MM.1S (cell line): ENCODE data around the gene NUDC.

ENCODE experiments used
- DNase-seq: peaks from one replicate; pipeline ENCODE4 v3.0.0-alpha.2; 2015
- H2AFZ ChIP-seq: fragments of 300-600 bp; sonication (generic); 2 replicates; pipeline ENCODE4 v1.6.0; 2016; ENCODE audit warnings: antibody characterized with exemption, low read length
- H3F3A ChIP-seq: fragments of 300-600 bp; sonication (generic); 2 replicates; pipeline ENCODE4 v1.6.1; 2016; ENCODE audit warnings: mild to moderate bottlenecking, antibody characterized with exemption, low read length, moderate library complexity, mixed read lengths; ENCODE audit not compliant: insufficient read depth
- H3K27ac ChIP-seq: fragments of 300-600 bp; sonication (generic); 2 replicates; pipeline ENCODE4 v1.5.1; 2016; ENCODE audit warnings: mild to moderate bottlenecking, low read length
- H3K27me3 ChIP-seq: fragments of 300-600 bp; sonication (generic); replicated peaks from 2 replicates; pipeline ENCODE4 v1.6.0; 2016; ENCODE audit warnings: low read length; ENCODE audit not compliant: insufficient read depth
- H3K36me3 ChIP-seq: fragments of 300-600 bp; sonication (generic); replicated peaks from 2 replicates; pipeline ENCODE4 v1.6.1; 2016; ENCODE audit warnings: mild to moderate bottlenecking, low read length, mixed read lengths; ENCODE audit not compliant: insufficient read depth
- H3K4me1 ChIP-seq: fragments of 300-600 bp; sonication (generic); 2 replicates; pipeline ENCODE4 v1.6.1; 2016; ENCODE audit warnings: low read length, mixed read lengths
- H3K4me2 ChIP-seq: fragments of 300-600 bp; sonication (generic); 2 replicates; pipeline ENCODE4 v1.6.0; 2016; ENCODE audit warnings: low read depth, low read length
- H3K4me3 ChIP-seq: fragments of 300-600 bp; sonication (generic); 2 replicates; pipeline ENCODE4 v1.5.1; 2016; ENCODE audit warnings: low read length, mixed read lengths
- H3K79me2 ChIP-seq: fragments of 300-600 bp; sonication (generic); 2 replicates; pipeline ENCODE4 v1.6.1; 2016; ENCODE audit warnings: mixed run types, low read length, mixed read lengths
- H3K9ac ChIP-seq: fragments of 300-600 bp; sonication (generic); 2 replicates; pipeline ENCODE4 v1.6.1; 2016; ENCODE audit warnings: low read length, mixed read lengths
- H3K9me2 ChIP-seq: fragments of 300-600 bp; sonication (generic); replicated peaks from 2 replicates; pipeline ENCODE4 v1.6.1; 2016; ENCODE audit warnings: mild to moderate bottlenecking, low read length, mixed read lengths; ENCODE audit not compliant: insufficient read depth
- H3K9me3 ChIP-seq: fragments of 300-600 bp; sonication (generic); replicated peaks from 2 replicates; pipeline ENCODE4 v1.6.1; 2016; ENCODE audit warnings: mild to moderate bottlenecking, low read length, mixed read lengths; ENCODE audit not compliant: insufficient read depth
- H4K20me1 ChIP-seq: fragments of 300-600 bp; sonication (generic); 2 replicates; pipeline ENCODE4 v1.6.1; 2016; ENCODE audit warnings: mild to moderate bottlenecking, low read length, moderate library complexity, mixed read lengths; ENCODE audit not compliant: insufficient read depth
- EZH2 ChIP-seq: fragments of 300-600 bp; sonication (generic); optimal IDR thresholded peaks from 2 replicates; pipeline ENCODE3; 2017; ENCODE audit warnings: low read depth, mild to moderate bottlenecking, antibody characterized with exemption, low read length, mixed read lengths
- EZH2phosphoT487 ChIP-seq: fragments of 300-600 bp; sonication (generic); IDR thresholded peaks from 2 replicates; pipeline ENCODE4 v1.6.1; 2018; ENCODE audit warnings: antibody characterized with exemption, low read length
- TF ChIP-seq, protein P1 (sequence below): fragments of 300-600 bp; sonication (generic); IDR thresholded peaks from 2 replicates; pipeline ENCODE4 v1.5.1; 2016; ENCODE audit warnings: antibody characterized with exemption, low read length, mixed read lengths

The NUDC gene

DNA sequence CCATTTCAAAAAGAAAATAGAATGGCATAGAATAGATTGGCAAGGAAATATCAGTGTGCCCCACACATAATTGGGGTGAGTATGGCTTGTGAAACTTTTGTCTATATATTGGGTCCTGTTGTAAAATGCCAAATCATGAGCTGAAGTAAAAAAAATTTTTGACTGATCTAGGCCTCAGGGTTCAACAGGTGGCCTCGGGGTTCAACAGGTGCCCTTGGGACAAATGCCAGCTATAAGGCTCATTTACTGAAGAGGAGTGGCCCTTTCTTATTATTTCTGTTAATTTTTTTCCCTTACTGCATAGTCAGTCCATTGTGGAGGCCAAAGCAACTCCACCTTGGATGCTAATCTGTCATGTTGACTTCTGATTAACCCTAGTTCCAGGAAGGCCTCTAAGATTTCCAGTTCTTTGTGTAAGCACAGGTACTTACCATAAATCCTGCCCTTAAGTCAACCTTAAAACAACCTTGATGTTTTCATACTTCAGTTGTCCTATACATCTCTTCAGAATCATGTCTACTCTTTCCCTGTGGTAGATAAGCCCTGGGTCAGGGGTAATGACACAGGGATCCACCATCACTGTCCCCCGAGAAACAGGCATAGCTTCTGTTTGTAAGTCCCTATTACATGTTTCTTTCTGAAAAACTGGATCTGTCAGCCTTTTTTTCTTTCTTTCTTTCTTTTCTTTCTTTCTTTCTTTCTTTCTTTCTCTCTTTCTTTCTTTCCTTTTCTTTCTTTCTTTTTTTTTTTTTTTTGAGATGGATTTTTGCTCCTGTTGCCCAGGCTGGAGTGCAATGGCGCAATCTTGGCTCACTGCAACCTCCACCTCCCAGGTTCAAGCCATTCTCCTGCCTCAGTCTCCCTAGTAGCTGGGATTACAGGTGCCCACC lies 55.3 kb downstream of the NUDC start:
- Histone ChIP-seq H3K9me2 (no peaks in the 10 kb centered on the region), H3K9ac (no peak overlapping the region), H2AFZ (no peak overlapping the region), H3K36me3 (no peaks in the 10 kb centered on the region), H3K4me1 (no peaks in the 10 kb centered on the region), H3K4me3 (no peak overlapping the region), H3K27me3 (no peaks in the 10 kb centered on the region), H3K79me2 (no peaks in the 10 kb centered on the region), H3K27ac (no peak overlapping the region), H4K20me1 (no peaks in the 10 kb centered on the region), H3F3A (no peaks in the 10 kb centered on the region), H3K4me2 (no peak overlapping the region), H3K9me3 (no peaks in the 10 kb centered on the region)
- TF ChIP-seq EZH2 (no peak), EZH2phosphoT487 (no peak)
- TF ChIP-seq, protein P1, sequence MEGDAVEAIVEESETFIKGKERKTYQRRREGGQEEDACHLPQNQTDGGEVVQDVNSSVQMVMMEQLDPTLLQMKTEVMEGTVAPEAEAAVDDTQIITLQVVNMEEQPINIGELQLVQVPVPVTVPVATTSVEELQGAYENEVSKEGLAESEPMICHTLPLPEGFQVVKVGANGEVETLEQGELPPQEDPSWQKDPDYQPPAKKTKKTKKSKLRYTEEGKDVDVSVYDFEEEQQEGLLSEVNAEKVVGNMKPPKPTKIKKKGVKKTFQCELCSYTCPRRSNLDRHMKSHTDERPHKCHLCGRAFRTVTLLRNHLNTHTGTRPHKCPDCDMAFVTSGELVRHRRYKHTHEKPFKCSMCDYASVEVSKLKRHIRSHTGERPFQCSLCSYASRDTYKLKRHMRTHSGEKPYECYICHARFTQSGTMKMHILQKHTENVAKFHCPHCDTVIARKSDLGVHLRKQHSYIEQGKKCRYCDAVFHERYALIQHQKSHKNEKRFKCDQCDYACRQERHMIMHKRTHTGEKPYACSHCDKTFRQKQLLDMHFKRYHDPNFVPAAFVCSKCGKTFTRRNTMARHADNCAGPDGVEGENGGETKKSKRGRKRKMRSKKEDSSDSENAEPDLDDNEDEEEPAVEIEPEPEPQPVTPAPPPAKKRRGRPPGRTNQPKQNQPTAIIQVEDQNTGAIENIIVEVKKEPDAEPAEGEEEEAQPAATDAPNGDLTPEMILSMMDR = no peak
- DNase-seq = no peak

DNA sequence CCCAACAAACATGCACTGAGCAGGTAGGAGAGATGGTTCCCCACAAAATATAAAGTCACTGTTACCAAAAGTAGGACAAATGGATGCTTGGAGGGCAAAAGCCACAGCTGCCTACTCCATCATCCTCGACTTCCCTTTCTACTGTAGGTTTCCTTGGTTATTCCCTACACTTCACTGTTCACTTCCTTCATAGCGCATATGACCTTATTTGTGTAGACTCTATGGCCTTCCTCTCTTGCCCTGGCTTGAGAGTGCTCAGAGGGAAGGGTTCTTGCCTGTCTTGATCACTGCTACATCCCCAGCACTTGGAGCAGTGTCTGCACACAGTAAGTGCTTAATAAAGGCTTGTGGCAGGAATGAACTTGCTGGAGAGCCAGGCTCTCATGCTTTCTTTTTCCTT lies 57.4 kb downstream of the NUDC start:
- Histone ChIP-seq H3K27ac (no peak overlapping the region), H3K9me2 (no peaks in the 10 kb centered on the region), H2AFZ (no peak overlapping the region), H3K79me2 (no peaks in the 10 kb centered on the region), H3F3A (no peaks in the 10 kb centered on the region), H3K9ac (no peak overlapping the region), H3K36me3 (no peaks in the 10 kb centered on the region), H3K4me2 (no peak overlapping the region), H3K9me3 (no peaks in the 10 kb centered on the region), H3K27me3 (no peaks in the 10 kb centered on the region), H3K4me1 (no peaks in the 10 kb centered on the region), H4K20me1 (no peaks in the 10 kb centered on the region), H3K4me3 (no peak overlapping the region)
- DNase-seq = no peak
- TF ChIP-seq EZH2 = no peak
- TF ChIP-seq, protein P1 = no peak
- TF ChIP-seq EZH2phosphoT487 = no peak

GRCh38 chr1:26981146-26981846 lies 59.8 kb downstream of the NUDC start:
- Histone ChIP-seq H3K9me2 (no peaks in the 10 kb centered on the region), H4K20me1 (no peaks in the 10 kb centered on the region), H3K9ac (no peak overlapping the region), H3F3A (no peaks in the 10 kb centered on the region), H3K9me3 (no peaks in the 10 kb centered on the region), H3K4me2 (no peak overlapping the region), H3K4me1 (no peaks in the 10 kb centered on the region), H2AFZ (no peak overlapping the region), H3K27ac (no peak overlapping the region), H3K36me3 (no peaks in the 10 kb centered on the region), H3K4me3 (no peak overlapping the region), H3K79me2 (no peaks in the 10 kb centered on the region), H3K27me3 (no peaks in the 10 kb centered on the region)
- TF ChIP-seq, protein P1 = no peak
- TF ChIP-seq EZH2phosphoT487 = no peak
- TF ChIP-seq EZH2 = no peak
- DNase-seq = no peak
